ENCODE data around the gene PARD3B.

DNA sequence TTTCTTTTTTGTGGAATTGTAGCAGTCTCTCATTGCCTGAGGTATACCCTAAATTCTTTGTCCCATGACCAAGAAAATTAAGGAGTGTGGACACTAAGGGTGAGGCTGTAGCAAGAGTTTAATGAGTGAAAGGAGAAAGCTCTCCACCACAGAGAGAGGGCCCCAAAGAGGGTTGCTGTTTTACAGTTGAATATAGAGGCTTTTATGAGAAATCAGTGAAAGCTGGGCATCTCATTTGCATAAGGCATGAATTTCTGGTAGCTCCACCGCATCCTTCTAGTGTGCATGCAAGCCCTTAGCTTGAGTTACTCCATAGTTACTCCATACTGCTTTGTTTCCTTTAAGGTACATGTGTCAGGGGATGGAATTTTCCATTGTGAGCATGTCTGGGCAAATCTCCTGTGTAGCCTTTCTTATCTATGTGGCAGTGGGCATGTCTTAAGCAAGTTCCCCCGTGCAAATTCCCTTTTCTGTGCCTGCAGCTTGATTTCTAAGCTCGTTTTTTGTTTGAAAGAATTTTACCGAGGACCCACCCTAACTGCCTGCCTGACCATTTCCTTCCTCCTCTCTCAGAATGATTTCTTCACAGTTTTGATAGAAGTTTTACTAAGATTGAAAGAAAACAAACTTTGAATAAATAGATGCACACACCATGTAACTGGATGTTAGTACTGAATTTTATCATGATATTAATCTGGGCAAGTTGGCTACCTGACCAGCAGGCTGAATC, 218.9 kb downstream of the PARD3B start:
- TF ChIP-seq, protein P1, sequence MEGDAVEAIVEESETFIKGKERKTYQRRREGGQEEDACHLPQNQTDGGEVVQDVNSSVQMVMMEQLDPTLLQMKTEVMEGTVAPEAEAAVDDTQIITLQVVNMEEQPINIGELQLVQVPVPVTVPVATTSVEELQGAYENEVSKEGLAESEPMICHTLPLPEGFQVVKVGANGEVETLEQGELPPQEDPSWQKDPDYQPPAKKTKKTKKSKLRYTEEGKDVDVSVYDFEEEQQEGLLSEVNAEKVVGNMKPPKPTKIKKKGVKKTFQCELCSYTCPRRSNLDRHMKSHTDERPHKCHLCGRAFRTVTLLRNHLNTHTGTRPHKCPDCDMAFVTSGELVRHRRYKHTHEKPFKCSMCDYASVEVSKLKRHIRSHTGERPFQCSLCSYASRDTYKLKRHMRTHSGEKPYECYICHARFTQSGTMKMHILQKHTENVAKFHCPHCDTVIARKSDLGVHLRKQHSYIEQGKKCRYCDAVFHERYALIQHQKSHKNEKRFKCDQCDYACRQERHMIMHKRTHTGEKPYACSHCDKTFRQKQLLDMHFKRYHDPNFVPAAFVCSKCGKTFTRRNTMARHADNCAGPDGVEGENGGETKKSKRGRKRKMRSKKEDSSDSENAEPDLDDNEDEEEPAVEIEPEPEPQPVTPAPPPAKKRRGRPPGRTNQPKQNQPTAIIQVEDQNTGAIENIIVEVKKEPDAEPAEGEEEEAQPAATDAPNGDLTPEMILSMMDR (IDR thresholded peaks at IDR 0.05; ENCODE audit: low read depth, low read length), result no peak
- TF ChIP-seq POLR2A (IDR thresholded peaks at IDR 0.05; ENCODE audit: extremely low read depth, insufficient read length), result no peak
